Measurements from ENCODE around the gene AGBL1.

The AGBL1 gene

GRCh38 chr15:86756688-86757087 is 677.0 kb downstream of the AGBL1 start:
- no peak for DNase-seq

GRCh38 chr15:86759800-86760523 is 680.3 kb downstream of the AGBL1 start:
- no peak for DNase-seq

- no peak for DNase-seq
Observed at GRCh38 chr15:86762874-86763273, 683.2 kb downstream of the AGBL1 start.

GRCh38 chr15:86764021-86764420 is 684.4 kb downstream of the AGBL1 start:
- DNase-seq: no peak

- no peak for DNase-seq
Observed at GRCh38 chr15:86765281-86765680, 685.6 kb downstream of the AGBL1 start.

GRCh38 chr15:86772369-86773059 is 692.8 kb downstream of the AGBL1 start:
- DNase-seq: no peak

GRCh38 chr15:86773736-86774135 is 694.1 kb downstream of the AGBL1 start:
- DNase-seq: no peak

GRCh38 chr15:86776145-86776544 is 696.5 kb downstream of the AGBL1 start:
- DNase-seq: no peak

- DNase-seq: no peak
Observed at GRCh38 chr15:86796521-86796920, 716.9 kb downstream of the AGBL1 start.

GRCh38 chr15:86797135-86797534 is 717.5 kb downstream of the AGBL1 start:
- DNase-seq: no peak

GRCh38 chr15:86799226-86799625 is 719.6 kb downstream of the AGBL1 start:
- no peak for DNase-seq

- DNase-seq: no peak
Observed at GRCh38 chr15:86802244-86802643, 722.6 kb downstream of the AGBL1 start.

- DNase-seq: no peak
Observed at GRCh38 chr15:86804406-86804805, 724.7 kb downstream of the AGBL1 start.

GRCh38 chr15:86810329-86810728 is 730.7 kb downstream of the AGBL1 start:
- no peak for DNase-seq

- no peak for DNase-seq
Observed at GRCh38 chr15:86813892-86814291, 734.2 kb downstream of the AGBL1 start.

GRCh38 chr15:86829245-86829644 is 749.6 kb downstream of the AGBL1 start:
- DNase-seq: no peak

- no peak for DNase-seq
Observed at GRCh38 chr15:86830304-86830703, 750.6 kb downstream of the AGBL1 start.

- DNase-seq: no peak
Observed at GRCh38 chr15:86833595-86833994, 753.9 kb downstream of the AGBL1 start.

- DNase-seq: no peak
Observed at GRCh38 chr15:86834115-86834863, 754.6 kb downstream of the AGBL1 start.

- DNase-seq: no peak
Observed at GRCh38 chr15:86837294-86838061, 757.8 kb downstream of the AGBL1 start.

- DNase-seq: no peak
Observed at GRCh38 chr15:86839502-86839901, 759.8 kb downstream of the AGBL1 start.

- DNase-seq: no peak
Observed at GRCh38 chr15:86840996-86841395, 761.3 kb downstream of the AGBL1 start.

GRCh38 chr15:86842199-86842598 is 762.5 kb downstream of the AGBL1 start:
- DNase-seq: no peak

Data from NCI-H2029 treated with DMSO at 0.1 percent for 48 hours (cell line).